ENCODE results near the gene NAALADL2. TPM values are rescaled to one million over a fixed set of nuclear protein-coding genes. Genes with fewer than 3 reads are reported as not detected.

NAALADL2 gene
- total RNA-seq, 4 donors from 2014 or later, result 0.26 to 218 (median 17.4) TPM

- TF ChIP-seq POLR2A (IDR thresholded peaks at IDR 0.05) (no peak), CTCF (IDR thresholded peaks at IDR 0.05) (no peak)
- no peak overlapping the region for H3K4me3 ChIP-seq
- no peaks in the 10 kb centered on the region for H3K9me3 ChIP-seq
- intact Hi-C loops (cut with DNase I; ENCODE audit: low total_unique reads), result no loop called here
- H3K27me3 ChIP-seq, result no peaks in the 10 kb centered on the region
- H3K27ac ChIP-seq, result no peak overlapping the region
- no peak for DNase-seq
- H3K4me1 ChIP-seq, result no peaks in the 10 kb centered on the region
- no peaks in the 10 kb centered on the region for H3K36me3 ChIP-seq
These were observed 809.2 kb downstream of the NAALADL2 start for GRCh38 chr3:175668300-175668699.

- Histone ChIP-seq H3K27ac (no peak overlapping the region), H3K36me3 (no peaks in the 10 kb centered on the region), H3K27me3 (no peaks in the 10 kb centered on the region), H3K4me1 (no peaks in the 10 kb centered on the region), H3K9me3 (no peaks in the 10 kb centered on the region), H3K4me3 (no peak overlapping the region)
- TF ChIP-seq POLR2A (IDR thresholded peaks at IDR 0.05) (no peak), CTCF (IDR thresholded peaks at IDR 0.05) (no peak)
- DNase-seq, result no peak
- intact Hi-C loops (cut with DNase I; ENCODE audit: low total_unique reads), result no loop called here
These were observed 811.4 kb downstream of the NAALADL2 start for GRCh38 chr3:175670557-175670956.

GRCh38 chr3:175672119-175672689, 813.1 kb downstream of the NAALADL2 start:
- no peak for TF ChIP-seq CTCF (IDR thresholded peaks at IDR 0.05)
- no peak for TF ChIP-seq POLR2A (IDR thresholded peaks at IDR 0.05)
- DNase-seq, result no peak
- Histone ChIP-seq H3K27me3 (no peaks in the 10 kb centered on the region), H3K9me3 (no peaks in the 10 kb centered on the region), H3K4me3 (peak overlapping the region; percentile 12 to 27), H3K36me3 (no peaks in the 10 kb centered on the region), H3K27ac (peak overlapping the region; percentile 33 to 45), H3K4me1 (no peaks in the 10 kb centered on the region)
- intact Hi-C loops (cut with DNase I; ENCODE audit: low total_unique reads), result no loop called here

GRCh38 chr3:175679568-175679967, 820.4 kb downstream of the NAALADL2 start:
- no peak for DNase-seq
- Histone ChIP-seq H3K27ac (no peak overlapping the region), H3K4me1 (no peaks in the 10 kb centered on the region), H3K36me3 (no peaks in the 10 kb centered on the region), H3K27me3 (no peaks in the 10 kb centered on the region), H3K4me3 (no peak overlapping the region), H3K9me3 (no peaks in the 10 kb centered on the region)
- intact Hi-C loops (cut with DNase I; ENCODE audit: low total_unique reads), result no loop called here
- TF ChIP-seq CTCF (IDR thresholded peaks at IDR 0.05) (no peak), POLR2A (IDR thresholded peaks at IDR 0.05) (no peak)

- TF ChIP-seq POLR2A (IDR thresholded peaks at IDR 0.05) (no peak), CTCF (IDR thresholded peaks at IDR 0.05) (no peak)
- Histone ChIP-seq H3K36me3 (no peaks in the 10 kb centered on the region), H3K4me3 (no peak overlapping the region), H3K9me3 (no peaks in the 10 kb centered on the region), H3K27ac (no peak overlapping the region), H3K27me3 (no peaks in the 10 kb centered on the region), H3K4me1 (no peaks in the 10 kb centered on the region)
- DNase-seq, result no peak
- intact Hi-C loops (cut with DNase I; ENCODE audit: low total_unique reads), result no loop called here
These were observed 833.1 kb downstream of the NAALADL2 start for GRCh38 chr3:175692256-175692655.

All from uterus (tissue), 4 donors.